GM21576 (cell line): ENCODE data around the gene CERS5.
"Not testable (repeated sequence)": the region's sequence is repeated elsewhere in the genome, so short reads cannot be mapped to it uniquely, and the experiment has no call there.

Source experiments
- ATAC-seq: cut with Tn5 transposase; IDR thresholded peaks from one replicate; pipeline ENCODE4 v1.9.1; 2021; ENCODE audit warnings: mild to moderate bottlenecking, moderate library complexity; ENCODE audit not compliant: unreplicated experiment

The CERS5 gene

GRCh38 chr12:50187084-50187900, 20.1 kb upstream of the CERS5 start:
- ATAC-seq, result peak; percentile 60

- ATAC-seq, result no peak
Measured at GRCh38 chr12:50186681-50187080, 19.5 kb upstream of the CERS5 start.

- ATAC-seq, result no peak
Measured at GRCh38 chr12:50185970-50186663, 18.9 kb upstream of the CERS5 start.

GRCh38 chr12:50185301-50185895, 18.2 kb upstream of the CERS5 start:
- ATAC-seq, result no peak

- no peak for ATAC-seq
Measured at GRCh38 chr12:50184261-50184660, 17.1 kb upstream of the CERS5 start.

GRCh38 chr12:50182461-50182860, 15.3 kb upstream of the CERS5 start:
- no peak for ATAC-seq

GRCh38 chr12:50181691-50182090, 14.5 kb upstream of the CERS5 start:
- ATAC-seq, result no peak

- no peak for ATAC-seq
Measured at GRCh38 chr12:50175716-50176026, 8.5 kb upstream of the CERS5 start.

- ATAC-seq, result no peak
Measured at GRCh38 chr12:50174971-50175715, 8.0 kb upstream of the CERS5 start.

GRCh38 chr12:50166799-50167048, 445 bp downstream of the CERS5 start:
- ATAC-seq, result peak; percentile 29

GRCh38 chr12:50164963-50165362, 2.2 kb downstream of the CERS5 start:
- no peak for ATAC-seq

- ATAC-seq, result no peak
Measured at GRCh38 chr12:50162230-50162629, 4.9 kb downstream of the CERS5 start.

GRCh38 chr12:50160643-50161042, 6.5 kb downstream of the CERS5 start:
- ATAC-seq, result no peak

GRCh38 chr12:50157259-50157658, 9.9 kb downstream of the CERS5 start:
- ATAC-seq, result no peak

- no peak for ATAC-seq
Measured at GRCh38 chr12:50156641-50157040, 10.5 kb downstream of the CERS5 start.

- not testable (repeated sequence) for ATAC-seq
Measured at GRCh38 chr12:50154947-50155346, 12.2 kb downstream of the CERS5 start.

- no peak for ATAC-seq
Measured at GRCh38 chr12:50151047-50151687, 16.0 kb downstream of the CERS5 start.

GRCh38 chr12:50149311-50149710, 17.9 kb downstream of the CERS5 start:
- no peak for ATAC-seq

- ATAC-seq, result not testable (repeated sequence)
Measured at GRCh38 chr12:50148011-50148410, 19.2 kb downstream of the CERS5 start.

GRCh38 chr12:50147281-50147680, 19.9 kb downstream of the CERS5 start:
- no peak for ATAC-seq

GRCh38 chr12:50145439-50145838, 21.7 kb downstream of the CERS5 start:
- ATAC-seq, result no peak
